Panc1 (cell line): ENCODE measurements around the gene CHIA. TPM values are rescaled to one million over a fixed set of nuclear protein-coding genes. Genes with fewer than 3 reads are reported as not detected.

Experiments
- ATAC-seq: fragments of 200-7000 bp; cut with Tn5 transposase; 2 replicates; pipeline ENCODE4 v1.9.1; 2020; ENCODE audit warnings: mild to moderate bottlenecking, moderate library complexity
- Bru-seq: library from RNA; stranded (reverse); fragments of 400-500 nt; gene quantifications from one replicate; lab custom pipeline; 2021; lab: Mats Ljungman, UMichigan
- BruChase-seq, 2 experiments: library from RNA; stranded (reverse); fragments of 400-500 nt; gene quantifications; one replicate each; lab custom pipeline; 2021; lab: Mats Ljungman, UMichigan
- BruUV-seq: library from RNA; stranded (reverse); fragments of 400-500 nt; replicated peaks from 2 replicates; lab custom pipeline; 2021; lab: Mats Ljungman, UMichigan
- CTCF ChIA-PET: fragments of 300-600 bp; sonication (Branson Sonifier 250); formaldehyde crosslinking; loops from one replicate; lab custom pipeline; 2022; ENCODE audit warnings: antibody characterized with exemption; lab: Charles Lee
- POLR2A ChIA-PET: fragments of 300-600 bp; sonication (Branson Sonifier 250); formaldehyde crosslinking; loops from one replicate; lab custom pipeline; 2022; ENCODE audit warnings: antibody characterized with exemption; lab: Charles Lee
- DNase-seq: peaks from one replicate; pipeline ENCODE4 v3.0.0-alpha.2; 2010; ENCODE audit warnings: low read depth, low spot score
- H3K27ac ChIP-seq: 2 replicates; pipeline ENCODE4 v1.5.1; 2011; ENCODE audit warnings: mild to moderate bottlenecking, low read length, inconsistent platforms
- H3K27me3 ChIP-seq: fragments of 200-500 bp; sonication (Bioruptor generic); 2 replicates; pipeline ENCODE4 v1.6.0; 2014; ENCODE audit warnings: low read length, inconsistent platforms; ENCODE audit not compliant: control insufficient read depth, insufficient read depth
- H3K36me3 ChIP-seq: fragments of 200-500 bp; sonication (Bioruptor generic); 2 replicates; pipeline ENCODE4 v1.5.1; 2014; ENCODE audit warnings: inconsistent platforms, mild to moderate bottlenecking, low read length, moderate library complexity; ENCODE audit not compliant: control insufficient read depth, insufficient read depth
- H3K4me1 ChIP-seq: 2 replicates; pipeline ENCODE4 v1.5.1; 2011; ENCODE audit warnings: inconsistent platforms, mild to moderate bottlenecking, low read length, moderate library complexity; ENCODE audit not compliant: control insufficient read depth, insufficient read depth
- H3K4me3 ChIP-seq, 2 experiments: 2 replicates each; pipeline ENCODE4 v1.5.1; 2011 to 2012; ENCODE audit warnings: low read depth in 2 of 2, low read length in 2 of 2, mild to moderate bottlenecking in 2 of 2, inconsistent platforms in 1 of 2, moderate library complexity in 1 of 2
- H3K9me3 ChIP-seq: fragments of 200-500 bp; sonication (Bioruptor generic); 2 replicates; pipeline ENCODE4 v1.5.1; 2014; ENCODE audit warnings: low read depth, mild to moderate bottlenecking, inconsistent platforms, low read length, moderate library complexity; ENCODE audit not compliant: control insufficient read depth, insufficient read depth
- CTCF ChIP-seq: fragments of 450-650 bp; IDR thresholded peaks from 2 replicates; pipeline ENCODE4 v1.5.1; 2017; ENCODE audit warnings: mild to moderate bottlenecking
- POLR2AphosphoS5 ChIP-seq: IDR thresholded peaks from 2 replicates; pipeline ENCODE4 v1.6.1; 2012; ENCODE audit warnings: mild to moderate bottlenecking, low read depth, low read length, moderate library complexity
- REST ChIP-seq, 2 experiments: IDR thresholded peaks; 2 replicates each; pipeline ENCODE4 v1.6.1; 2011 to 2012; ENCODE audit warnings: low read depth in 2 of 2, control low read depth in 1 of 2, low read length in 1 of 2, mild to moderate bottlenecking in 1 of 2, moderate library complexity in 1 of 2; ENCODE audit not compliant: insufficient read depth in 1 of 2
- SIN3A ChIP-seq: IDR thresholded peaks from 2 replicates; pipeline ENCODE4 v1.6.1; 2012; ENCODE audit warnings: low read depth, mild to moderate bottlenecking, low read length, moderate library complexity, borderline replicate concordance; ENCODE audit not compliant: insufficient read depth
- TCF7L2 ChIP-seq: IDR thresholded peaks from 2 replicates; pipeline ENCODE4 v1.6.1; 2011; ENCODE audit warnings: mild to moderate bottlenecking, low read depth, low read length, inconsistent platforms
- in situ Hi-C: cut with HindIII; loops from 2 replicates; pipeline ENCODE4 v1.10.0; 2016; ENCODE audit warnings: low sequenced_read_pairs, low pct_unique_long_range_greater_than_20kb
- intact Hi-C: fragments of 100-400 bp; cut with micrococcal nuclease; formaldehyde crosslinking; loops from one replicate; pipeline ENCODE4 v1.10.0; 2022; ENCODE audit not compliant: unreplicated experiment
- long read RNA-seq: library from polyadenylated mRNA; unstranded; transcript quantifications from one replicate; pipeline ENCODE4 v2.0.0, GENCODE V29; 2021; ENCODE audit not compliant: unreplicated experiment
- polyA plus RNA-seq: library from polyadenylated mRNA; unstranded; fragments of >200 nt; gene quantifications from one replicate; pipeline ENCODE4 v1.2.1, GENCODE V29; 2012; ENCODE audit warnings: missing spikeins; ENCODE audit not compliant: insufficient read length
- total RNA-seq: library from RNA; stranded (reverse); gene quantifications from one replicate; pipeline ENCODE4 v1.2.1, GENCODE V29; 2021; ENCODE audit not compliant: unreplicated experiment

CHIA gene
- total RNA-seq (not detected), Bru-seq, nascent RNA (percentile 3 among the genes with signal in this experiment), BruChase-seq, experiment 1, labeled RNA remaining after a 2-hour chase (not detected), BruChase-seq, experiment 2, labeled RNA remaining after a 6-hour chase (percentile 4 among the genes with signal in this experiment)
- polyA plus RNA-seq, result not detected
- long read RNA-seq, result 0 reads

GRCh38 chr1:111290630-111291029 is at the start of gene CHIA:
Gene CHIA, plus strand, starts transcription at chr1:111290851. Its CDS starts 19,617 bp downstream, at chr1:111310468.
- in situ Hi-C loops, result no loop called here
- Histone ChIP-seq H3K4me3 (no peak within 1 kb of the TSS), H3K9me3 (no peaks in the 10 kb centered on the region), H3K27ac (no peak within 1 kb of the TSS), H3K36me3 (no peaks in the 10 kb centered on the region), H3K4me1 (no peaks in the 10 kb centered on the region), H3K27me3 (no peaks in the 10 kb centered on the region)
- no peak for ATAC-seq
- POLR2A ChIA-PET, result no interaction called here
- BruUV-seq, result no TSS peak
- CTCF ChIA-PET, result no interaction called here
- TF ChIP-seq SIN3A (no peak), REST (IDR thresholded peaks at IDR 0.05; ENCODE audit: insufficient read depth in 1 of 2, low read depth in 2 of 2, low read length in 1 of 2) (no peak), TCF7L2 (no peak), POLR2AphosphoS5 (no peak), CTCF (no peak)
- DNase-seq, result no peak
- intact Hi-C loops, result no loop called here

GRCh38 chr1:111241797-111242196 is 48.9 kb upstream of the CHIA start:
- ChIA-PET POLR2A (no interaction called here), CTCF (no interaction called here)
- no peak for TF ChIP-seq TCF7L2
- TF ChIP-seq SIN3A, result no peak
- no peak for TF ChIP-seq POLR2AphosphoS5
- TF ChIP-seq CTCF, result no peak
- TF ChIP-seq REST (IDR thresholded peaks at IDR 0.05; ENCODE audit: insufficient read depth in 1 of 2, low read depth in 2 of 2, low read length in 1 of 2), result no peak
- no peak overlapping the region for H3K27ac ChIP-seq
- ATAC-seq, result no peak
- in situ Hi-C loops, result loop anchor here (10.0 kb wide), 1 partner anchor 73 kb away; no protein-coding TSS in a partner anchor
- H3K27me3 ChIP-seq, result no peaks in the 10 kb centered on the region
- intact Hi-C loops, result no loop called here
- no TSS peak for BruUV-seq
- H3K36me3 ChIP-seq, result no peaks in the 10 kb centered on the region
- no peak overlapping the region for H3K4me3 ChIP-seq
- no peaks in the 10 kb centered on the region for H3K4me1 ChIP-seq
- no peak for DNase-seq
- no peaks in the 10 kb centered on the region for H3K9me3 ChIP-seq
